Mononuclear cell (primary cell): ENCODE results near the gene NSUN5. TPM values are rescaled to one million over a fixed set of nuclear protein-coding genes. Genes with fewer than 3 reads are reported as not detected.

ENCODE experiments used
- H3K27me3 ChIP-seq: 2 replicates; pipeline ENCODE4 v1.6.0; 2011; ENCODE audit warnings: low read length, control low read depth; ENCODE audit not compliant: insufficient read depth
- H3K4me1 ChIP-seq: 2 replicates; pipeline ENCODE4 v1.5.1; 2011; ENCODE audit warnings: mild to moderate bottlenecking, low read length, control low read depth; ENCODE audit not compliant: insufficient read depth
- H3K4me3 ChIP-seq: 2 replicates; pipeline ENCODE4 v1.5.1; 2011; ENCODE audit warnings: mild to moderate bottlenecking, low read length, moderate library complexity
- H3K9me3 ChIP-seq: 2 replicates; pipeline ENCODE4 v1.5.1; 2011; ENCODE audit warnings: low read depth, mild to moderate bottlenecking, control low read depth, low read length
- total RNA-seq: library from RNA; depleted of rRNA; stranded (reverse); fragments of >200 nt; gene quantifications from one replicate; pipeline ENCODE4 v1.2.3, GENCODE V29; 2012

Gene NSUN5
- total RNA-seq, result 12.9 TPM

- peak within 1 kb of the TSS; percentile 66 for H3K4me3 ChIP-seq
- peaks cover 32% of the 10 kb centered on the region for H3K4me1 ChIP-seq
- no peaks in the 10 kb centered on the region for H3K9me3 ChIP-seq
- H3K27me3 ChIP-seq, result no peaks in the 10 kb centered on the region
These were observed at the start of gene NSUN5 for GRCh38 chr7:73308665-73309214. Gene NSUN5 (minus strand): TSS chr7:73308826. CDS start chr7:73308790, 36 bp downstream.

GRCh38 chr7:73356159-73356558 lies 47.5 kb upstream of the NSUN5 start:
- no peak overlapping the region for H3K4me3 ChIP-seq
- no peaks in the 10 kb centered on the region for H3K27me3 ChIP-seq
- H3K9me3 ChIP-seq, result no peaks in the 10 kb centered on the region
- peaks cover 6% of the 10 kb centered on the region for H3K4me1 ChIP-seq

GRCh38 chr7:73354821-73355220 lies 46.2 kb upstream of the NSUN5 start:
- H3K9me3 ChIP-seq, result no peaks in the 10 kb centered on the region
- H3K4me3 ChIP-seq, result no peak overlapping the region

DNA sequence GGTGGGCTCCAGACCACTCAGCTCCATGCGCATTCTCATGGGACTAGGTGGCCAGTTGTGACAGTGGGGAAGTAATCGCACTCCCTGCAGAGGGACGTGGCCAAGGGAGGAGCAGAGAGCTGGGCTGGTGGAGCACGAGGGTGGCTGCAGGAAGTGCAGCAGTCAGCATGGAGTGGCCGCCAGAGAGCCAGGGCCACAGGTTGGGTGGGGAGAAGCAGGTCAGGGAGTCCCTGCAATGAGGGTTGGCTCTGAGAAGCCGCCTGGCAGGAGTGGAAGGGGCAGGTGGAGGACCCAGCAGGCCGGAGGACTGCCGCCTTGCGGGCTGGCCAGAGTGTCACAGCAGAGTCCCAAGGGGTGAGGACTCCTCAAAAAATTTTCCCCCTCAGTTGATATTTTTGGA lies 45.6 kb upstream of the NSUN5 start:
- Histone ChIP-seq H3K4me1 (peaks cover 6% of the 10 kb centered on the region), H3K27me3 (no peaks in the 10 kb centered on the region), H3K9me3 (no peaks in the 10 kb centered on the region), H3K4me3 (no peak overlapping the region)

More at GRCh38 chr7:73354821-73355220, 46.2 kb upstream of the NSUN5 start:
- Histone ChIP-seq H3K4me1 (peaks cover 6% of the 10 kb centered on the region), H3K27me3 (no peaks in the 10 kb centered on the region)

DNA sequence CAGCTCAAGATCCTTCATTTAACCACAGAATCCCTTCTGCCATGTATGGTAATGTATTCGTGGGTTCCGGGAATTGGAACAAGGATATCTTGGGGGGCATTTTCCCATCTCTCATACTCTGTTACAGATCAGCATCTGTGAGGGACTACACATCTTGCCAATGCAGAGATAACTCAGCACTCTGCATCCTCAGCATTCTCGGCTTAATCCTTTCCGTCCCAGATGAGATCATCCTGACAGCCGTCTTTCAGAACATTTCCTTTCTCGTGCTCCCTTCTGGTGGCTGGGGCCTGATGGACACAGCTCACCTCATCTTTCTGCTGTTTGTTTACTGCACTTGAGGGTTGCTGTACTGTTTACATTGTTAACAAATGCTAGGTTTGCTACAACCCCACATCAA lies 44.6 kb upstream of the NSUN5 start:
- Histone ChIP-seq H3K4me1 (peaks cover 6% of the 10 kb centered on the region), H3K9me3 (no peaks in the 10 kb centered on the region), H3K4me3 (no peak overlapping the region), H3K27me3 (no peaks in the 10 kb centered on the region)

DNA sequence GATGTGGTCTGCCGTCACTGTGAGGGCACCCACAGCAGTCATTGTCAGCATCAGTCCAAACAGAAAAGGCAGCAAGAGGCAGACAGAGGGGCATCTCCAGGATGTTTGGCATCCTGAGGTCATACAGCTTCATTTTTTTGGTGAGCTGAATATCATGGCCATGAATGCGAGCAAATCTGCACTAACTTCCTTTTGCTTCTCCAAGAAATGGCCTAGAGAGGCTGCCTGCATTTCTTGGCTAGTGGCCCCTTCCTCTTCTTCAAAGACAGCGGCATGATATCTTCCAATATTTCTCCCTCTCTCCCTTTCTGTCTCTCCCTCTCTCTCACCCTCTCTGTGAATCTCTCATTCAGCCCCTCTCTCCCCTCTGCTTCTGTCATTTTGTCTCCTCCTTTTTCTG lies 44.2 kb upstream of the NSUN5 start:
- no peak overlapping the region for H3K4me3 ChIP-seq
- H3K27me3 ChIP-seq, result no peaks in the 10 kb centered on the region
- no peaks in the 10 kb centered on the region for H3K9me3 ChIP-seq
- H3K4me1 ChIP-seq, result peaks cover 2% of the 10 kb centered on the region

DNA sequence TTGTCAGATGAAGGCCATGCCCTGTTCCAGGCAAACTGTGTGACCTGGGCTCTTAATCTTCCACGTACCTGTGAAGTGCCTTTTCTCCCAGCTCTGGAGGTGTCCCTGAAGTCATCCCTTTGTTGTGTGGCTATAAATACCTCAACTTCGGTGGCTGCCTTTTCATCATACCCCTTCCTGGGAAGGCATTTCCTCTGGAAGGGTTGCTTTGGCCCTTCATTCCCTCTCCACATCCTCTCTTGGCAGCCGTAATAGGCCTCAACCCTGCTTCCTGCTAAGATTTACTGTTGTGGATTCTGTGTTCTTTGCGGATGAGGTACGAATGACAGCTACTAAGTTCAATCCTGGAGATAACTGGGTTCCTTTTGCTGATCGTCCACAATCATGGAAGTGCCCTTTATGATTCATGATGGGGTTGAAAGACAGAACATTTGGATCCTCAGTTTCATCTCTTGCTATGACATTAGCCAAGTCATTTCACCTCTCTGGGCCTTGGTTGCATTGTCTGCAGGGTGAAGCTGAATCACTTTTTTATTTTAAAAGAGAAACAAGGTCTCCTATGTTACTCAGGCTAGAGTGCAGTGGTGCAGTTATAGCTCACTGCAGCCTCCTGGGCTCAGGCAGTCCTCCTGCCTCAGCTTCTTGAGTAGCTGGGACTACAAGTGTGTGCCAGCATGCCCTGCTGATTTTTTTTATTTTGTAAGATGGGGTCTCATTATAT lies 43.0 kb upstream of the NSUN5 start:
- H3K4me1 ChIP-seq, result no peaks in the 10 kb centered on the region
- no peaks in the 10 kb centered on the region for H3K9me3 ChIP-seq
- H3K27me3 ChIP-seq, result no peaks in the 10 kb centered on the region
- no peak overlapping the region for H3K4me3 ChIP-seq

- Histone ChIP-seq H3K4me3 (no peak overlapping the region), H3K27me3 (no peaks in the 10 kb centered on the region), H3K9me3 (no peaks in the 10 kb centered on the region), H3K4me1 (no peaks in the 10 kb centered on the region)
These were observed 41.9 kb upstream of the NSUN5 start for GRCh38 chr7:73350306-73351068.

DNA sequence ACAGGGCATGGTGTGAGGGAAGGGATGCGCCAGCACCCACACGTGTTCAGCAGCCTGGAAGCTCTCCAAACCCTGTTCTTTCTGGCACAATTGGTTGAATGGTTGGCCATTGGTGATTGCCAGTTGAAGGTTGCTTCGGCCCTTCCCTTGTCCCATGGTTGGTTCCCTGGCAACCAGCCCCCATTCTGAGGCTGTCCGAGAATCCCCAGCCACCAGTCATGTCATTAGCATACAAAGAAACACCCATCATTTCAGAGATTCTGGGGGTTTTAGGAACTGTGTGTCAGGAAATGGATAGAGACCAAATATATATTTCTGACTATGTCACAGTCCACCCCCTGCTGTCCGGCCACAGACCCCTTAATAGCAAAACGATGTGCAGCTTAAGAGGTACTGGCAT lies 41.1 kb upstream of the NSUN5 start:
- Histone ChIP-seq H3K4me1 (no peaks in the 10 kb centered on the region), H3K27me3 (no peaks in the 10 kb centered on the region), H3K4me3 (no peak overlapping the region), H3K9me3 (no peaks in the 10 kb centered on the region)

GRCh38 chr7:73345951-73346350 lies 37.3 kb upstream of the NSUN5 start:
- no peaks in the 10 kb centered on the region for H3K9me3 ChIP-seq
- no peak overlapping the region for H3K4me3 ChIP-seq
- H3K4me1 ChIP-seq, result no peaks in the 10 kb centered on the region
- H3K27me3 ChIP-seq, result no peaks in the 10 kb centered on the region

GRCh38 chr7:73345538-73345937 lies 36.9 kb upstream of the NSUN5 start:
- H3K27me3 ChIP-seq, result no peaks in the 10 kb centered on the region

GRCh38 chr7:73343671-73344380 lies 35.2 kb upstream of the NSUN5 start:
- Histone ChIP-seq H3K27me3 (no peaks in the 10 kb centered on the region), H3K4me1 (no peaks in the 10 kb centered on the region), H3K4me3 (no peak overlapping the region), H3K9me3 (no peaks in the 10 kb centered on the region)

More at GRCh38 chr7:73345538-73345937, 36.9 kb upstream of the NSUN5 start:
- Histone ChIP-seq H3K4me3 (no peak overlapping the region), H3K4me1 (no peaks in the 10 kb centered on the region), H3K9me3 (no peaks in the 10 kb centered on the region)

DNA sequence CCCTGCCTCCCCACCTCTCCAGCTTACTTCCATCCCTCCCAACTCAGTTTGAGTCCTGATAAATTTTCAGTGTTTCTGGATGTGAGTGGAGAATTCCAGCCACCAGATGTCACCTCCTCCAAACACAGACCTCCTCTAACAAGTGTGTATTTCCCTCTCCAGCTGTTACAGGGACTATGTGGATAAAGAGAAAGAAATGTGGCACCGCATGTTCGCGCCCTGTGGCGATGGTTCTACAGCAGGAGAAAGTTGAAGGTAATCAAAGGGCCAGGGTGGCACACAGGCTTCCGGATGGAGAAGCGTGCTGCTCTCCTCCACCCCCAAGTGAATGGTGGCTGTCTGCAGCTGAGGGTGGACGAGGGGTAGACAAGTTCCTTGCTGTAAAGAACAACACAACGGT lies 34.0 kb upstream of the NSUN5 start:
- Histone ChIP-seq H3K4me3 (no peak overlapping the region), H3K27me3 (no peaks in the 10 kb centered on the region), H3K4me1 (no peaks in the 10 kb centered on the region), H3K9me3 (no peaks in the 10 kb centered on the region)

DNA sequence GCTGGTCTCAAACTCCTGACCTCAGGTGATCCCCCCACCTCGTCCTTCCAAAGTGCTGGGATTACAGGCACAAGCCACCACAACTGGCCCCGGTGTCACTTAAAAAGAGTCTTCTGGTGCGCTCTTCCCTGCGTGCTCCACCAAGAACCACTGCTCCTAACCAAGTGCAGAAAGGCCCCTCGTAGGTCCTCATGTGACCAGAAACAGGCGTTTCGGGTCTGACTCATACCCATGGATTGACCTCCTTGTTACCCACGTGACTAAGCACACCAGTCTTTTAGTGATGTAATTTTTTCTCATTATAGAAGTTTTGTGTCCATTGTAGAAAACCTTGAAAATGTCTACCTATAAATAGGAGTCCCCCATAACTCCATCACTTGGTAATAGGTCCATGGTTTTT lies 33.3 kb upstream of the NSUN5 start:
- Histone ChIP-seq H3K9me3 (no peaks in the 10 kb centered on the region), H3K4me1 (no peaks in the 10 kb centered on the region), H3K27me3 (no peaks in the 10 kb centered on the region), H3K4me3 (no peak overlapping the region)

DNA sequence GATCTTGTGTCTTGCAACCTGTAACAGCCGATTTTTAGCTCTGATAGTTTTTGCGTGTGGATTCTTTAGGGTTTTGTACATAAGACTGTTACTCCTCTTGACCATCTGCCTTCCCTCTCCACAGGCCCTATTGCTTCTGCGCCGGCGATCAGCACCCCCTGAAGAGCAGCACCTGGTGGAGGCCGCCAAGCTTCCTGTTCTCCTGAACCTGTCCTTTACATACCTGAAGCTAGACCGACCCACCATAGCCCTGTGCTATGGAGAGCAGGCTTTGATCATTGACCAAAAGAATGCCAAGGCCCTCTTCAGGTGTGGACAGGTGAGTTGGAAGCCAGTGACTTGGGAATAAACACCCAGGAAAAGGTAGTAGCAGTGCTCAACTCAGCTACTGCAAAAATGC lies 31.9 kb upstream of the NSUN5 start:
- no peak overlapping the region for H3K4me3 ChIP-seq
- no peaks in the 10 kb centered on the region for H3K4me1 ChIP-seq
- H3K9me3 ChIP-seq, result no peaks in the 10 kb centered on the region
- H3K27me3 ChIP-seq, result no peaks in the 10 kb centered on the region
